Activated CD4-positive, alpha-beta T cell treated with anti-CD3 and anti-CD28 coated beads, Interleukin-2, Interleukin-6, amounts not matched to agents 100 ng/mL and 50 ng/mL, durations not matched to agents 16 hours and 8 hours (primary cell): ENCODE results near the gene CWC22.
"Not testable (repeated sequence)": the region's sequence is repeated elsewhere in the genome, so short reads cannot be mapped to it uniquely, and the experiment has no call there.

Source experiments
- DNase-seq: peaks from one replicate; pipeline ENCODE4 v3.0.0-alpha.2; 2020

The CWC22 gene

GRCh38 chr2:180002198-180002770, 4.8 kb downstream of the CWC22 start:
- no peak for DNase-seq

- DNase-seq = no peak
Observed at GRCh38 chr2:180001726-180002125, 5.4 kb downstream of the CWC22 start.

GRCh38 chr2:180000434-180000833, 6.7 kb downstream of the CWC22 start:
- peak; percentile 16 for DNase-seq

GRCh38 chr2:179999000-179999399, 8.1 kb downstream of the CWC22 start:
- DNase-seq = no peak

- DNase-seq = no peak
Observed at GRCh38 chr2:179995741-179996515, 11.2 kb downstream of the CWC22 start.

- DNase-seq = no peak
Observed at GRCh38 chr2:179991344-179991743, 15.8 kb downstream of the CWC22 start.

- no peak for DNase-seq
Observed at GRCh38 chr2:179990676-179991317, 16.3 kb downstream of the CWC22 start.

- no peak for DNase-seq
Observed at GRCh38 chr2:179987916-179988315, 19.2 kb downstream of the CWC22 start.

GRCh38 chr2:179985163-179985820, 21.8 kb downstream of the CWC22 start:
- no peak for DNase-seq

- no peak for DNase-seq
Observed at GRCh38 chr2:179983250-179983932, 23.7 kb downstream of the CWC22 start.

GRCh38 chr2:179981085-179981484, 26.0 kb downstream of the CWC22 start:
- DNase-seq = no peak

- DNase-seq = no peak
Observed at GRCh38 chr2:179974761-179975160, 32.3 kb downstream of the CWC22 start.

GRCh38 chr2:179966778-179967394, 40.2 kb downstream of the CWC22 start:
- no peak for DNase-seq

GRCh38 chr2:179965291-179966258, 41.5 kb downstream of the CWC22 start:
- DNase-seq = no peak

GRCh38 chr2:179963626-179964025, 43.5 kb downstream of the CWC22 start:
- DNase-seq = no peak

- DNase-seq = not testable (repeated sequence)
Observed at GRCh38 chr2:179958251-179958650, 48.8 kb downstream of the CWC22 start.

- no peak for DNase-seq
Observed at GRCh38 chr2:179954026-179954425, 53.1 kb downstream of the CWC22 start.

- DNase-seq = no peak
Observed at GRCh38 chr2:179953359-179953758, 53.7 kb downstream of the CWC22 start.

- no peak for DNase-seq
Observed at GRCh38 chr2:179952658-179953057, 54.4 kb downstream of the CWC22 start.

- DNase-seq = no peak
Observed at GRCh38 chr2:179951680-179952079, 55.4 kb downstream of the CWC22 start.

- DNase-seq = no peak
Observed at GRCh38 chr2:179950391-179950790, 56.7 kb downstream of the CWC22 start.
